OCI-LY7 (cell line): ENCODE measurements around the gene TIAL1. TPM values are rescaled to one million over a fixed set of nuclear protein-coding genes. Genes with fewer than 3 reads are reported as not detected.
"Not testable (repeated sequence)": the region's sequence is repeated elsewhere in the genome, so short reads cannot be mapped to it uniquely, and the experiment has no call there.

Experiments used
- BruUV-seq: library from RNA; stranded (reverse); fragments of 400-500 nt; replicated peaks from 2 replicates; lab custom pipeline; 2021; lab: Mats Ljungman, UMichigan
- CTCF ChIA-PET: fragments of 300-600 bp; sonication (Branson Sonifier 250); formaldehyde crosslinking; loops from one replicate; lab custom pipeline; 2022; ENCODE audit warnings: antibody characterized with exemption; ENCODE audit not compliant: unreplicated experiment; lab: Charles Lee
- POLR2A ChIA-PET: fragments of 300-600 bp; sonication (Branson Sonifier 250); formaldehyde crosslinking; loops from one replicate; lab custom pipeline; 2022; ENCODE audit warnings: antibody characterized with exemption; lab: Charles Lee
- DNase-seq: peaks from one replicate; pipeline ENCODE4 v3.0.0-alpha.2; 2015; ENCODE audit warnings: low spot score
- H2AFZ ChIP-seq: fragments of 200-600 bp; sonication (generic), shearing (Covaris generic); 2 replicates; pipeline ENCODE4 v1.6.1; 2014; ENCODE audit warnings: mild to moderate bottlenecking, antibody characterized with exemption, low read length, moderate library complexity
- H3K27ac ChIP-seq: fragments of 200-600 bp; sonication (generic); 2 replicates; pipeline ENCODE4 v1.5.1; 2014; ENCODE audit warnings: mixed run types, low read depth, mild to moderate bottlenecking, moderate library complexity, low read length, inconsistent platforms; ENCODE audit not compliant: poor library complexity, severe bottlenecking
- H3K36me3 ChIP-seq: fragments of 200-600 bp; sonication (generic); 2 replicates; pipeline ENCODE4 v1.6.1; 2014; ENCODE audit warnings: mild to moderate bottlenecking, antibody characterized with exemption, low read length, moderate library complexity, mixed read lengths; ENCODE audit not compliant: insufficient read depth
- H3K4me1 ChIP-seq: fragments of 200-600 bp; sonication (generic); 2 replicates; pipeline ENCODE4 v1.5.1; 2014; ENCODE audit warnings: mild to moderate bottlenecking, low read length; ENCODE audit not compliant: insufficient read depth, poor library complexity, severe bottlenecking
- H3K4me2 ChIP-seq: fragments of 200-600 bp; sonication (generic); 2 replicates; pipeline ENCODE4 v1.6.1; 2014; ENCODE audit warnings: mild to moderate bottlenecking, low read length
- H3K4me3 ChIP-seq: fragments of 200-600 bp; sonication (generic); 2 replicates; pipeline ENCODE4 v1.5.1; 2014; ENCODE audit warnings: mild to moderate bottlenecking, low read depth, low read length; ENCODE audit not compliant: poor library complexity, severe bottlenecking
- H3K79me2 ChIP-seq: fragments of 200-600 bp; sonication (generic); 2 replicates; pipeline ENCODE4 v1.6.1; 2016; ENCODE audit warnings: low read depth, mild to moderate bottlenecking, low read length, moderate library complexity, mixed read lengths; ENCODE audit not compliant: insufficient read depth
- H3K9me2 ChIP-seq: fragments of 200-600 bp; sonication (generic); 2 replicates; pipeline ENCODE4 v1.6.1; 2016; ENCODE audit warnings: mild to moderate bottlenecking, low read length, mixed read lengths; ENCODE audit not compliant: insufficient read depth
- H3K9me3 ChIP-seq: fragments of 200-600 bp; sonication (generic); 2 replicates; pipeline ENCODE4 v1.6.1; 2014; ENCODE audit warnings: mild to moderate bottlenecking, mixed run types, low read length, mixed read lengths
- H4K20me1 ChIP-seq: fragments of 200-600 bp; sonication (generic); 2 replicates; pipeline ENCODE4 v1.6.1; 2014; ENCODE audit warnings: mild to moderate bottlenecking, antibody characterized with exemption, low read length, moderate library complexity, mixed read lengths; ENCODE audit not compliant: insufficient read depth
- CTCF ChIP-seq: fragments of 200-600 bp; sonication (generic); conservative IDR thresholded peaks from 2 replicates; pipeline ENCODE4 v1.5.1; 2014; ENCODE audit warnings: mild to moderate bottlenecking, antibody characterized with exemption, low read length, moderate library complexity, mixed read lengths
- EZH2phosphoT487 ChIP-seq: fragments of 200-600 bp; sonication (generic); IDR thresholded peaks from 2 replicates; pipeline ENCODE4 v1.6.1; 2018; ENCODE audit warnings: low read depth, borderline replicate concordance, mild to moderate bottlenecking, mixed run types, antibody characterized with exemption, low read length, moderate library complexity, mixed read lengths
- intact Hi-C: fragments of 100-400 bp; cut with micrococcal nuclease; formaldehyde crosslinking; loops from one replicate; pipeline ENCODE4 v1.10.0; 2022; ENCODE audit not compliant: unreplicated experiment
- total RNA-seq, 2 experiments: library from RNA; depleted of rRNA in 1 of 2; stranded (reverse); fragments of >200 nt in 1 of 2; shearing (Covaris generic) in 1 of 2; gene quantifications; 2 replicates each; pipeline ENCODE4 v1.2.3, GENCODE V29; 2014 to 2022

The TIAL1 gene
- total RNA-seq, 2 experiments from 2014 or later = 61.1 to 172 TPM

- Histone ChIP-seq H3K4me1 (peaks cover 9% of the 10 kb centered on the region), H2AFZ (no peak overlapping the region), H3K9me3 (no peaks in the 10 kb centered on the region), H3K4me3 (no peak overlapping the region), H3K4me2 (no peak overlapping the region), H3K36me3 (no peaks in the 10 kb centered on the region), H3K27ac (no peak overlapping the region), H3K79me2 (no peaks in the 10 kb centered on the region), H4K20me1 (no peaks in the 10 kb centered on the region), H3K9me2 (no peaks in the 10 kb centered on the region)
- no peak for DNase-seq
- no TSS peak for BruUV-seq
- intact Hi-C loops = no loop called here
- ChIA-PET CTCF (no interaction called here), POLR2A (no interaction called here)
- no peak for TF ChIP-seq CTCF
- no peak for TF ChIP-seq EZH2phosphoT487
Measured at GRCh38 chr10:119562097-119562496, 34.7 kb downstream of the TIAL1 start.

GRCh38 chr10:119559511-119559910 lies 37.3 kb downstream of the TIAL1 start:
- H3K36me3 ChIP-seq, POLR2A ChIA-PET, H3K4me2 ChIP-seq, H3K79me2 ChIP-seq, intact Hi-C loops, H3K9me3 ChIP-seq, H3K27ac ChIP-seq, CTCF ChIA-PET, H2AFZ ChIP-seq, H3K4me3 ChIP-seq, H3K9me2 ChIP-seq, H4K20me1 ChIP-seq, BruUV-seq, DNase-seq, H3K4me1 ChIP-seq: not testable (repeated sequence)

- H3K27ac ChIP-seq, intact Hi-C loops, H3K4me2 ChIP-seq, H4K20me1 ChIP-seq, H3K36me3 ChIP-seq, H3K4me1 ChIP-seq, H3K79me2 ChIP-seq, H3K4me3 ChIP-seq, H3K9me2 ChIP-seq, H3K9me3 ChIP-seq, DNase-seq, H2AFZ ChIP-seq, BruUV-seq: not testable (repeated sequence)
- ChIA-PET POLR2A (interaction anchor here (0.5 to 1.0 kb wide), 3 partner anchors 8 to 148 kb away, joined by 3 to 7 read pairs (median 3); no protein-coding TSS in a partner anchor), CTCF (interaction anchor here (0.6 kb wide), 1 partner anchor 13 kb away, joined by 3 read pairs; the partner anchor contains the start of gene RGS10)
Measured at GRCh38 chr10:119556081-119556480, 40.7 kb downstream of the TIAL1 start.
